HCT116 (cell line): ENCODE measurements around the gene ARHGAP42.

Source experiments
- EZH2 ChIP-seq: fragments of 200-600 bp; sonication (generic); IDR thresholded peaks from 2 replicates; pipeline ENCODE4 v1.6.1; 2017; ENCODE audit warnings: antibody characterized with exemption, mixed run types
- JUND ChIP-seq: IDR thresholded peaks from 2 replicates; pipeline ENCODE4 v1.6.1; 2012
- POLR2A ChIP-seq: IDR thresholded peaks from 2 replicates; pipeline ENCODE4 v1.7.0; 2011; ENCODE audit warnings: borderline replicate concordance; ENCODE audit not compliant: insufficient read depth, insufficient read length; ENCODE audit errors: extremely low read depth
- POLR2AphosphoS5 ChIP-seq: IDR thresholded peaks from 2 replicates; pipeline ENCODE4 v1.6.1; 2011; ENCODE audit warnings: mild to moderate bottlenecking, low read depth, low read length, moderate library complexity
- SP1 ChIP-seq: IDR thresholded peaks from 2 replicates; pipeline ENCODE4 v1.6.1; 2012; ENCODE audit warnings: low read depth
- SRF ChIP-seq: IDR thresholded peaks from 2 replicates; pipeline ENCODE4 v1.6.1; 2012; ENCODE audit warnings: low read depth
- TCF7L2 ChIP-seq: IDR thresholded peaks from 2 replicates; pipeline ENCODE4 v1.7.0; 2011; ENCODE audit warnings: borderline replicate concordance, inconsistent platforms; ENCODE audit not compliant: insufficient read depth, insufficient read length; ENCODE audit errors: extremely low read depth
- YY1 ChIP-seq: IDR thresholded peaks from 2 replicates; pipeline ENCODE4 v1.6.1; 2011; ENCODE audit warnings: low read length, low read depth, moderate library complexity, mild to moderate bottlenecking; ENCODE audit not compliant: insufficient replicate concordance; ENCODE audit errors: extremely low read depth
- ZFX ChIP-seq: fragments of 450-650 bp; IDR thresholded peaks from 2 replicates; pipeline ENCODE4 v1.6.1; 2017
- TF ChIP-seq, protein P1 (sequence below), 3 experiments: fragments of 200-600 bp in 1 of 3; sonication (generic) in 1 of 3; IDR thresholded peaks in 2 of 3; conservative IDR thresholded peaks in 1 of 3; 2 replicates each; pipeline ENCODE4 v1.5.1; 2012 to 2017; ENCODE audit warnings: low read depth in 2 of 3, low read length in 2 of 3, antibody characterized with exemption in 1 of 3, borderline replicate concordance in 1 of 3, control low read depth in 1 of 3, mild to moderate bottlenecking in 1 of 3, mixed read lengths in 1 of 3, mixed run types in 1 of 3, moderate library complexity in 1 of 3; ENCODE audit not compliant: insufficient read depth in 1 of 3
- TF ChIP-seq, protein P2 (sequence below): IDR thresholded peaks from 2 replicates; pipeline ENCODE4 v1.6.1; 2012

DNA sequence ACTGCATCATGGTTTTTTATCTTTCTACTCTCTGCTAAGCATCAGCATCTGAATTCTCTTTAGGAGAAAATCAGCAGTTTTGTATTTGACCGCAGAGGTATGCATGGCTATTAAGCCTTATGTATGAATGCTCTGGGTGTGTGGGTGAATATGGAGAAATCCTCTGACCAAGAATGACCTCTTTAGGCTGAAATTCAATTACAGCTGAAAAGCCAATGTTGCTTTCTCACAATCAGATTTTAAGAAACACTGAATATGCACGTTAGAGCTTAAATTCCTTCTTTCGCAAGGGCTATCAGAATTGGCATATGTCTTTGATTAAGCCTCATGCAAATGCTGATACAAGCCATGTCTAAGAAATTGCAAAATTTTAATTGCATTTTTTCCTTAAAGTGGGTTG lies 43.2 kb downstream of the ARHGAP42 start:
- TF ChIP-seq TCF7L2 (no peak), JUND (no peak), YY1 (no peak), SP1 (no peak), POLR2AphosphoS5 (no peak), SRF (no peak), EZH2 (no peak), POLR2A (no peak), ZFX (no peak)
- TF ChIP-seq, protein P1, sequence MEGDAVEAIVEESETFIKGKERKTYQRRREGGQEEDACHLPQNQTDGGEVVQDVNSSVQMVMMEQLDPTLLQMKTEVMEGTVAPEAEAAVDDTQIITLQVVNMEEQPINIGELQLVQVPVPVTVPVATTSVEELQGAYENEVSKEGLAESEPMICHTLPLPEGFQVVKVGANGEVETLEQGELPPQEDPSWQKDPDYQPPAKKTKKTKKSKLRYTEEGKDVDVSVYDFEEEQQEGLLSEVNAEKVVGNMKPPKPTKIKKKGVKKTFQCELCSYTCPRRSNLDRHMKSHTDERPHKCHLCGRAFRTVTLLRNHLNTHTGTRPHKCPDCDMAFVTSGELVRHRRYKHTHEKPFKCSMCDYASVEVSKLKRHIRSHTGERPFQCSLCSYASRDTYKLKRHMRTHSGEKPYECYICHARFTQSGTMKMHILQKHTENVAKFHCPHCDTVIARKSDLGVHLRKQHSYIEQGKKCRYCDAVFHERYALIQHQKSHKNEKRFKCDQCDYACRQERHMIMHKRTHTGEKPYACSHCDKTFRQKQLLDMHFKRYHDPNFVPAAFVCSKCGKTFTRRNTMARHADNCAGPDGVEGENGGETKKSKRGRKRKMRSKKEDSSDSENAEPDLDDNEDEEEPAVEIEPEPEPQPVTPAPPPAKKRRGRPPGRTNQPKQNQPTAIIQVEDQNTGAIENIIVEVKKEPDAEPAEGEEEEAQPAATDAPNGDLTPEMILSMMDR (IDR thresholded peaks at IDR 0.05 in 2 of 3, conservative IDR thresholded peaks at IDR 0.05 in 1 of 3; ENCODE audit: borderline replicate concordance in 1 of 3, insufficient read depth in 1 of 3, low read depth in 2 of 3, low read length in 2 of 3) = no peak
- TF ChIP-seq, protein P2, sequence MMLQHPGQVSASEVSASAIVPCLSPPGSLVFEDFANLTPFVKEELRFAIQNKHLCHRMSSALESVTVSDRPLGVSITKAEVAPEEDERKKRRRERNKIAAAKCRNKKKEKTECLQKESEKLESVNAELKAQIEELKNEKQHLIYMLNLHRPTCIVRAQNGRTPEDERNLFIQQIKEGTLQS = no peak
